Activated CD4-positive, alpha-beta T cell treated with anti-CD3 and anti-CD28 coated beads, Interleukin-2, amount 50 U/mL, for 1 hour (primary cell): ENCODE data around the gene TRIM72.
"Not testable (repeated sequence)": the region's sequence is repeated elsewhere in the genome, so short reads cannot be mapped to it uniquely, and the experiment has no call there.

Source experiments
- DNase-seq: peaks from one replicate; pipeline ENCODE4 v3.0.0-alpha.2; 2020

TRIM72 gene

DNA sequence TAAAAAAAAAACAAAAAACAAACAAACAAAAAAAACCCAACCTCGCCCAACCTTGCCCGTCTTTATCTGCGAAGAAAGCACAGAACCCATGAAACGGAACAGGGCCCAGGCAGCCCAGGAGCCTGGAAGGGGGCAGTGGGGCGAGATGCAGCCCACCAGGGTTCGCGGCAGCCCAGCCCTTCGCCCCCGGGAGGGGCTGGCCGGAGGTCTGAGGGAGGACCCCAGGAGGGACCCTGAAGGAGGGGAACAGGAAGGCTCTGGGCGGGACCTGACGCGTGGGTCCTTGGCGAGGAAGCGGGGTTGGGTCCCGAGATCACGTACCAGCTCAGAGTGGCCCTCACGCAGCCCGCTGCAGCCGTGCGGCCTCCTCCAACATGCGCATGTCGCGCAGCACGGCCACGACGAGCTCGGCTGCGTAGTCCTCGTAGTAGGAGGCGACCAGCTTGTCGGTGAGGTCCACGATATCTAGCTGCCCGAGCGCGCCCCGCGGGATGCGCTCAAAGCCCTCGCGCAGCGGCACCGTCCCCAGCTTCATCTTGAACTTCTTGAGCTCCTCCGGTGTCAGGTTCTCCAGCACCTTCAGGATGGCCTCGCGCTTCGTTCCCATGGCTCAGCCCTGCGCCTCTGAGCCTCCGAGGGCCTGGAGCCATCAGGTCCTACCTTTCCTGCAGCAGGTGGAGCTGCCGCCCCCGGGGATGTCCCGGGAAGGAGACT, 2.7 kb downstream of the TRIM72 start, which contains the start of gene PYDC1:
Gene PYDC1 (minus strand): TSS at position 714 of the 714 bp plus-strand sequence. CDS start 107 bp downstream, at position 607.
- DNase-seq: no peak

DNA sequence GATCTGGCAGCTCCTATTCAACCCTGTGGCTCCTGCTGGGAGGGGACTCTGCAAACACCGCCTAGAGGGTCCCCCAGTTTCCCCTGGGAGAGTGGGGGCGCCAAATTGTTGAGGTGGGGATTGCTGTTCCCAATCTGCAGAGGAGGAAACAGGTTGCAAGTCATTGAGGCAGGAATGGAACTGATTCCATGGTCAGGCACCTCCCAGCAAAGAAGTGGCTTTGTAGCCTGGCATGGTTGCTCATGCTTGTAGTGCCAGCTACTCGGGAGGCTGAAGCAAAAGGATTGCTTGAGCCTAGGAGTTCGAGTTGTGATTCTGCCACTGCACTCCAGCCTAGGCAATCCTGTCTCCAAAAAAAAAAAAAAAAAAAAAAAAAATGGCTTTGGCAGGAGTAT, 3.2 kb downstream of the TRIM72 start:
- no peak for DNase-seq

DNA sequence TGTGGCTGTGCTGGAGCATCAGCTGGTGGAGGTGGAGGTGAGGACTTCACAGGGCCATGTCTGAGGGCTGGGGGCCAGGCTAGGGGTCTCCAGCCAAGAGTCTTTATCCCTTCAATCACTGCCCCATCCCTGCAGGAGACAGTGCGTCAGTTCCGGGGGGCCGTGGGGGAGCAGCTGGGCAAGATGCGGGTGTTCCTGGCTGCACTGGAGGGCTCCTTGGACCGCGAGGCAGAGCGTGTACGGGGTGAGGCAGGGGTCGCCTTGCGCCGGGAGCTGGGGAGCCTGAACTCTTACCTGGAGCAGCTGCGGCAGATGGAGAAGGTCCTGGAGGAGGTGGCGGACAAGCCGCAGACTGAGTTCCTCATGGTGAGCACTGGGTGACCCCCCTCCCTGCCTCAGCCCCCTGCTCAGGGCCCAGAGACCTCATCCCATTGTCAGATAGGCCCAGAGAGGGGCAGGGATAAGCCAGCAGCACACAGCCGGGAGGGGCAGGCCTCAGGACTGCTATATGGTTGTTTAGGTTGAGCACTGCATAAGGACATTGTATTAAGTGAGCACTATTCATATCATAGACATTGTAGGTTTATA, 5.3 kb downstream of the TRIM72 start:
- DNase-seq: no peak

DNA sequence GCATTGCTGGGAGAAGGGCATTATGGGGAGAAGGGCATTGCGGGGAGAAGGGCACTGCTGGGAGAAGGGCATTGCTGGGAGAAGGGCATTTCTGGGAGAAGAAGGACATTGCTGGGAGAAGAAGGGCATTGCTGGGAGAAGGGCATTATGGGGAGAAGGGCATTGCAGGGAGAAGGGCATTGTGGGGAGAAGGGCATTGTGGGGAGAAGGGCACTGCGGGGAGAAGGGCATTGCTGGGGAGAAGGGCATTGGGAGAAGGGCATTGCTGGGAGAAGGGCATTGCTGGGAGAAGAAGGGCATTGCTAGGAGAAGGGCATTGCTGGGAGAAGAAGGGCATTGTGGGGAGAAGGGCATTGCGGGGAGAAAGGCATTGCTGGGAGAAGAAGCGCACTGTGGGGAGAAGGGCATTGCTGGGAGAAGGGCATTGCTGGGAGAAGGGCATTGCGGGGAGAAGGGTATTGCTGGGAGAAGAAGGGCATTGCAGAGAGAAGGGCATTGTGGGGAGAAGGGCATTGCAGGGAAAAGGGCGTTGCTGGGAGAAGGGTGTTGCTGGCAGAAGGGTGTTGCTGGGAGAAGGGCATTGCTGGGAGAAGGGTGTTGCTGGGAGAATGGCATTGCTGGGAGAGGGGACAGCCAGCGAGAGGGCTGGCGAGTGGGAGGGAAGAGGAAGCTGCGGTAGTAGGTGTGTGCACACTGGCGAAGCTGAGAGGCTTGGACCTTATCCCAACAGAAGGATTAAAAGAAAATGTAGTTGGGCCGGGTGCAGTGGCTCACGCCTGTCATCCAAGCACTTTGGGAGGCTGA, 7.6 kb downstream of the TRIM72 start:
- DNase-seq: no peak

DNA sequence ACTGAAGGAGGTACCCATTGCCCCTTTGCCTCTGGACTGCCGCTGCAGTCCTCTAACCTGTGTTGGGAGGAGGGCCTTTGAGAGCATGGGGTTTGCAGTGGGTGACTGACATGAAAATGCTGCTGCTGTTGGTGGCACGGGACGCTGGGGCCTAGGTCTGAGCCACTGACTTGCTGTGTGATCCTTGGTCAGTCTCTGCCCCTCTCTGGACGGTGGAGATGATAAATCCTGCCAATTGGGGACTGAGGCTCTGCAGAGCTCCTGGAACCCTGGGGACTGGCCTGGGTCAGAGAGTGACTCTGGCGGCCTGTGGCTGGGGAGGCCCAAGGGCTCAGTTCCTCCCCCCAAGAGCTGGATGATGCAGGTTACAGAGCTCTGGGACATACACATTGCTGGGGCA, 9.1 kb downstream of the TRIM72 start:
- no peak for DNase-seq

DNA sequence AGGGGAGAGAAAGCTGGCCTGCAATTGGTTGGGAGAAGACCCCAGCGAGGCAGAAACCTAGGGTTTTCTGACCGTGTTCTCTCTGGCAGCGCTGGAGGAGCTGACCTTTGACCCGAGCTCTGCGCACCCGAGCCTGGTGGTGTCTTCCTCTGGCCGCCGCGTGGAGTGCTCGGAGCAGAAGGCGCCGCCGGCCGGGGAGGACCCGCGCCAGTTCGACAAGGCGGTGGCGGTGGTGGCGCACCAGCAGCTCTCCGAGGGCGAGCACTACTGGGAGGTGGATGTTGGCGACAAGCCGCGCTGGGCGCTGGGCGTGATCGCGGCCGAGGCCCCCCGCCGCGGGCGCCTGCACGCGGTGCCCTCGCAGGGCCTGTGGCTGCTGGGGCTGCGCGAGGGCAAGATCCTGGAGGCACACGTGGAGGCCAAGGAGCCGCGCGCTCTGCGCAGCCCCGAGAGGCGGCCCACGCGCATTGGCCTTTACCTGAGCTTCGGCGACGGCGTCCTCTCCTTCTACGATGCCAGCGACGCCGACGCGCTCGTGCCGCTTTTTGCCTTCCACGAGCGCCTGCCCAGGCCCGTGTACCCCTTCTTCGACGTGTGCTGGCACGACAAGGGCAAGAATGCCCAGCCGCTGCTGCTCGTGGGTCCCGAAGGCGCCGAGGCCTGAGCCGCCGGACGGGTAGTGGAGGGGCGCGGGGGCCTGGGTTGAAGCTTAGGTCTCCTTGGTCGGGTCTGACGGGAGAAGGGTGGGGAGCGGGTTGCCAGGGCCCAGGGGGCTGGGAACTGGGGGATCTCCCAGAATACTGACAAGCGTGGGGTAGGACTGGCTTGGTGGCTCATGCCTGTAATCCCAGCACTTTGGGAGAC, 10.4 kb downstream of the TRIM72 start:
- no peak for DNase-seq

DNA sequence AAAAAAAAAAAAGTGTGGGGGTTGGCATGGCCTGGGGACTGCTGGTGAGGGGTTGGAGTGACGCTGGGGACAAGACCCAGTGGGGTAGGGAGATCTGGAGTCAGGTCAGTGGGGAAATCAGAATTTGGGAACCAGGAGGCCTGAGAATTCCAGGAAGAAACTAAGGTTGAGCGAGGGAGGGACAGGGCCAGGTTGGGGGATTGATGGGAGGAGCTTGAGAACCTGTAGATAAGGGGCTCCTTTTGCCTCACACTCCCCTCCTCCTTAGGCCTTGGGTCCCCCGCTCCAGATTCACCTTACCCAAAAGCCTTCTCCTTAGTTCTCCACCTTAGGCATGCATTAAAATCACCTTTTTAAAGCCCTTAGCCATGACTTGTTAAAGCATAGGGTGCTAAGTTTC, 11.3 kb downstream of the TRIM72 start:
- no peak for DNase-seq

DNA sequence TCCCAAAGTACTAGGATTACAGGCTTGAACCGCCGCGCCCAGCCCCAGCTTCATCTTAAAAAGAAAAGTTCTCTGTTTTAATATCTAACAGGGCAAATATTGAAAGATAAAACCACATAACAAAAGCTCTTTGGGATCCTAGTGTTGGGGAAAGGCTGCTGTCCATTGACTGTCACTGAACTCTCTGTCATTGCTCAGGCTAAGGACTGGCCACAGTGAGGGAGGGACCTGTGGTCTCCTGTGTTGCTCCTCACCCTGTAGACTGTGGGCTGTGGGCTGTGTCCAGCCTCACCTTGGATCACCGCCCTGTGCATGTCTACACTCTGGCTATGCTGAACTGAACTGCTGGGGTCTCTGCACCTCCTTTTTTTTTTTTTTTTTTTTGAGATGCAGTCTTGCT, 14.3 kb downstream of the TRIM72 start:
- no peak for DNase-seq

DNA sequence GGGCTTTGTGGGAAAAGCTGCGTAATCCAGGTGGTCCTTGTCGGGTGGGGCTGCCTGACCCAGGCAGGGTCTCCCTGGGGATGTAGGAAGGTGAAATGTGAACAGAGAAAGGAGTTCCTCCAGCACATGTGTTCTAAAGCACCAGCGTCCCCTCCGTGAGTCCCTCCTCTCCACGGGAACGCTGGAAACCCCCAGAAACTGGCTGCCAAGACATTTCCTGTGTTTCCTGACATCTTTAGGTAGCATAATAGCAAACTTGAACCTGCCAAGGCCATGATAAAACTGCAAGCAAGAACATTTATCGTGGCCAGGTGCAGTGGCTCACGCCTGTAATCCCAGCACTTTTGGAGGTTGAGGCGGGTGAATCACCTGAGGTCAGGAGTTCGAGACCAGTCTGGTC, 15.6 kb downstream of the TRIM72 start:
- no peak for DNase-seq

DNA sequence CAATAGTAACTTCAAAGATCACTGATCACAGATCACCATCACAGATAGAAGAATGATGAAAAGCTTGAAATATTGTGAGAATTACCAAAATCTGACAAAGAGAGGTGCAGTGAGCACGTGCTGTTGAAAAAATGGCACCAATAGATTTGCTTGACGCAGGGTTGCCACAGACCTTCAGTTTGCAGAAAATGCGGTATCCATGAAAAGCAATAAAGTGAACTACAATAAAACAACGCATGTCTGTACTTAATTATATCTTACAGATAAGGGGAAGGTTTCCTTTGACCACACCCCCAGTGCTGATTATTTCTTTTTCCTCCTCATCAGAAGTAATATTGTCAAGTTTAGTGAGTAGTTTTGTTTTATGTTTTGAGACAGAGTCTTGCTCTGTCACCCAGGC, 24.1 kb downstream of the TRIM72 start:
- no peak for DNase-seq

DNA sequence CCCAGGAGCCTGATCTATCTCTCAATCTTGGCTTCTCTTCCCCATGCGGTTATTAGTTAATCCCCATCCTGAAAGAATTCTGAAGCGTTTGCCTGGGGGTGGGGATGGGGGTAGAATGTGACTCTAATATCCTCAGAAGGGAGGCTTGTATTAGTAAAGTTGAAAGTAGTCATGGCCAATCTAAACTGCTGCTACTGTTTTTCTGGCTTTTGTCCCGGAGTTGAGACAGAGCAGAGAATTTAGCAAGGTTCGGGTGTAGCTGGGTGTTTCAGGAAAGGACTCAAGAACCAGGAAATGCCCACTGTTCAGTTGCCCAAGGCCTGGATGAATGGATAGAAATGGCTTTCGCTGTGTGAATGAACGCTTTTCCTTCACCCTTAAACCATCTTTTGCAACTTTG, 28.3 kb downstream of the TRIM72 start:
- no peak for DNase-seq

DNA sequence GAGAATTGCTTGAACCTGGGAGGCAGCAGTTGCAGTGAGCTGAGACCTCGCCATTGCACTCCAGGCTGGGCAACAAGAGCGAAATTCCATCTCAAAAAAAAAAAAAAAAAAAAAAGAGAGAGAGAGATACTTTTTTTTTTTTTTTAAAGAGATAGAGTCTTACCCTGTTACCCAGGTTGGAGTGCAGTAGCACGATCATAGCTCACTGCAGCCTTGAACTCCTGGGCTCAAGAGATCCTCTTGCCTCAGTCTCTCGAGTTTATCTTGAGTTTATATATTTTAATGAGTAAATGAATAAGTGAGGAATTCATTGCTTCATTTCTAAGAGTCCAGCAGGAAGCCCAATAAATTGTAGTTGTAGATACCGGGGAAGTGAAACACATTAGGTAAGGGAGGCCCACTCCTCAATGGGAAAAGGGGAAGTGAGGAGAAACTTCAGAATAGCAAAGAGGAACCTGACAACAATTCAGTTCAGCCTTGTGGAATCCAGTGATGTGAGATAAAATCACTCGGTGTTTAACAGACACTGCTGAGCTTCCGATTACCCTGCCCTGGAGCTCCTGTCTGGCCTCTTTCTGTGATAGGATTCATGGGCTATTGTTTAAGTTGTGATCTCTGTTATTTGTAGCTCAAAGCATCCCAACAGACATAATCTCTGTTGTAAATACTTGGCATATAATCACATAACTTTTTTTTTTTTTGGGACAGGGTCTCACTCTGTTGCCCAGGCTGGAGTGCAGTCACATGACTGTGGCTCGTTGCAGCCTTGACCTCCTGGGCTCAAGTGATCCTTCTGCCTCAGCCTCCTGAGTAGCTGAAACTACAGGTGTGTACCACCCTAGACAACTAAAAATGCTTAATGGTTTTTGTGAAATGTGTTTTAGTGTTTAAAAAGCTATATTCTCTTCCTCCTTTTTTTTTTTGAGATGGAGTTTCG, 30.1 kb downstream of the TRIM72 start:
- DNase-seq: no peak

DNA sequence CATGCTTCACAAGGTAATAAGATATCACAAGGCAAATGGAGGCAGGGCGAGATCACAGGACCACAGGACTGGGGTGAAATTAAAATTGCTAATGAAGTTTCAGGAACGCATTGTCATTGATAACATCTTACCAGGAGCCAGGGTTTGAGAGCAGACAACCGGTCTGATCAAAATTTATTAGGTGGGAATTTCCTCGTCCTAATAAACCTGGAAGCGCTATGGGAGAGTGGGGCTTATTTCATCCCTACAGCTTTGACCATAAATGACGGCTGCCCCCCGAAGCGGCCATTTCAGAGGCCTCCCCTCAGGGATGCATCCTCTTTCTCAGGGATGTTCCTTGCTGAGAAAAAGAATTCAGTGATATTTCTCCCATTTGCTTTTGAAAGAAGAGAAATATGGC, 31.7 kb downstream of the TRIM72 start:
- not testable (repeated sequence) for DNase-seq

DNA sequence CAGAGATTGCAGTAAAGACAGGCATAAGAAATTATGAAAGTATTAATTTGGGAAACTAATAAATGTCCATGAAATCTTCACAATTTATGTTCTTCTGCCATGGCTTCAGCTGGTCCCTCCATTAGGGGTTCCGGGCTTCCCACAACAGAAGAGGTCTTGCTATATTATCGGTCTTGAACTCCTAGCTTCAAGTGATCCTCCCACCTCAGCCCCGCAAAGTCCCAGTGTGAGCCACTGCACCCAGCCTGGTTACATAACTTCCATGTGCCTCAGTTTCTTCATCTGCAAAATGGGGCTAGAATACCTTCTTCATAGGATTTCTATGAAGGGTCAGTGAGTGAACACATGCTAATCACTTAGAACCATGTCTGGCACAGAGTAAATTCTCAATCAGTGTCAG, 32.4 kb downstream of the TRIM72 start:
- no peak for DNase-seq

DNA sequence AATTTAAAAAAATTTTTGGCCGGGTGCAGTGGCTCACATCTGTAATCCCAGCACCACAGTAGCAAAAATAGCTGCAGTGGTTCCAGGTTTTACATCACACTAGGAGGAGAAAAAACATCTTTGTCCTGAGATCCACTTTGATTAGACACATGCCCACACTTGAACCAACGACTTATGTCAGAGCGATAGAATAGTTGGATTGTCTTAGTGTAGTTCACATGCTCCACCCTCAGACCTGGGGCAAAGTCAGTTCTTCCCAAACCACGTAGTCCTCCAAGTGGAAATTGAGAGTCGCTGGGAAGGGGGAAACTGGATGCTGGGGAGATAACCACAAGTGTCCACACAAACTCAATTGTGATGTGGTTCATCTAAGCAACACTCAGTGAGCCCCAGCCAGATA, 34.4 kb downstream of the TRIM72 start:
- DNase-seq: no peak

DNA sequence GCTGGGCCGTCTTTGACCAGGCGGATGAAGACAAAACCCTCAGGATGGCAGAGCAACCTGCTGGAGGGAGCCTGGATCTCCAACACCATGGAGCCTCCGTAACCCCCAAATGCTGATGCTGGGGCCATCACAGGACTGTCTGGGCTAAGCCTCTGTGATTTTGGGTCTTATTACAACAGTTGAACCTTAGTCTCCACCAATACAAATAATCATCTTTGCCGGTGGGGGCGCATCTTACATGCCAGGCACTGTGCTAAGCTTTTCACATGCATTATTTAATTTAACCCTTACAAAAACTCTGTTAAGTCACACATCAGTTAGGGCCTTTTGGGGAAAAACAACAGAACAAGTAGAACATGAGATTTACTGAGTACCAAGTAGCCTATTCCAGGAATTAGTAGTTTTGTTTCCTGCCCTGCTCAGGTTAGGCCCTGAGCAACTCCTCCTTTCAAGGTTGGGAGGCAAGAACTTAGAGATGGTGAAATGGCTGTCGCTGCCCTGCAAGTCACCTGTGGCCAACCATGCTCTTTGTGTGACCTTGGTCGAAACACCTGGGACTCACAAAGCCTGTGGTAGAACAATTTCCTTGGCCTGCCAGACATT, 37.0 kb downstream of the TRIM72 start:
- DNase-seq: no peak

DNA sequence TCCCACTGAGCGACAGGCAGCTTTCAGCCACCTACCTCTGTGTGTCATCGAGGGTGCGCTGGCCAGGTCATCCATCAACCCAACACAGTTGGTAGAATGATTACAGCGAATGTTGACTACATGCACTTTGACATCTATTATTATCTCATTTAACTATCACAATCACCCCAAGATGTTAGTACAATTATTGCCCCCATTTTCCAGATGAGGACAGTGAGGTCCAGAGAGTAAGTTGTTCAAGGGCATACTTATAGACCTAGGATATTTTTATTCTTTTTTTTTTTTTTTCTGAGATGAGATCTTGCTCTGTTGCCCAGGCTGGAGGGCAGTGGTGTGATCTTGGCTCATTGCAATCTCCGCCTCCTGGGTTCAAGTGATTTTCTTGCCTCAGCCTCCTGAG, 37.5 kb downstream of the TRIM72 start:
- DNase-seq: no peak

DNA sequence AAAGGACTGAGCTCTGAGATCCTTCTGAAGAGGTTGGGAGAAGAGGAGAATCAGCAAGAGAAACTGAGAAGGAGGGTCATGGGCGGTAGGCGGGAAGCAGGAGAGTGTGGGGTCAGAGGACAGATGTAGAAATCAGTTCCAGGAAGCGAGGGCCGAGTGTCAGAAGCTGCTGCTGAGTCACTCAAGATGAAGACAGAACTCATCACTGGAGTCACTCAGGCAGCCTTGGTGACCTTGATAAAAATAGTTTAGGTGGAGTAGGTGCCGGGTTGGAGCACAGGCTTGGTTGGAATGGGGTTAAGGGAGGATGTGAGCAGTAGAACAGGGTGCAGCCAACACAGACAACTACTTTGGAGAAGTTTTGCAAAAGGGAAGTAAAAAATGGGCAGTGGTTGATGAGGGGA, 39.7 kb downstream of the TRIM72 start:
- no peak for DNase-seq

DNA sequence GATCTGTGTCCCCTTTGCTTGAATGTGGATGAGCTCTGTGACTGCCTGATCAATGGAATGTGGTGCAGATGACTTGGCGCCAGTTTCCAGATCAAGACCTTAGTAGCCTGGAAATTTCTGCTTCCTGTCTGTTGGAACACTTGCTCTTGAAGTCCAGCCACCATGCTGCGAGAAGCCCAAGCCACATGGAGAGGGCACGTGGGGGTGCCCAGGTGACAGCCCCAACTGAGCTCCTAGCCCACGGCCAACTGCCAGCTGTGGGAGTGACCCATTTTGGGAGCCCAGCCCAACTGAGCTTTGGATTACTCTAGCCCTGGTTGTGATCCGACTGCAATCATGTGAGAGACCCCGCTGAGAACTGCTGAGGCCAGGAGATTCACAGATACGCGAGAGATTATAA, 42.5 kb downstream of the TRIM72 start:
- no peak for DNase-seq

DNA sequence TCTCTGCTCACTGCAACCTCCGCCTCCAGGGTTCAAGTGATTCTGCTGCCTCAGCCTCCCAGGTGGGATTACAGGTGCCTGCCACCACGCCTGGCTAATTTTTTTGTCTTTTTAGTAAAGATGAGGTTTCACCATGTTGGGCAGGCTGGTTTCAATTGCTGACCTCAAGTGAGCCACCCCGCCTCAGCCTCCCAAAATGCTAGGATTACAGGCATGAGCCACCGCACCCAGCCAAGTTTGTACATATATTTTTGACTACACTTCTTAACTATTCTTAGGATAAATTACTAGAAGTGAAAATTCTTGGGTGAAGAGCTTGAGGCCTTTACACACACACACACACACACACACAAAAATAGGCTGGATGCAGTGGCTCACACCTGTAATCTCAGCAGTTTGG, 44.4 kb downstream of the TRIM72 start:
- no peak for DNase-seq

DNA sequence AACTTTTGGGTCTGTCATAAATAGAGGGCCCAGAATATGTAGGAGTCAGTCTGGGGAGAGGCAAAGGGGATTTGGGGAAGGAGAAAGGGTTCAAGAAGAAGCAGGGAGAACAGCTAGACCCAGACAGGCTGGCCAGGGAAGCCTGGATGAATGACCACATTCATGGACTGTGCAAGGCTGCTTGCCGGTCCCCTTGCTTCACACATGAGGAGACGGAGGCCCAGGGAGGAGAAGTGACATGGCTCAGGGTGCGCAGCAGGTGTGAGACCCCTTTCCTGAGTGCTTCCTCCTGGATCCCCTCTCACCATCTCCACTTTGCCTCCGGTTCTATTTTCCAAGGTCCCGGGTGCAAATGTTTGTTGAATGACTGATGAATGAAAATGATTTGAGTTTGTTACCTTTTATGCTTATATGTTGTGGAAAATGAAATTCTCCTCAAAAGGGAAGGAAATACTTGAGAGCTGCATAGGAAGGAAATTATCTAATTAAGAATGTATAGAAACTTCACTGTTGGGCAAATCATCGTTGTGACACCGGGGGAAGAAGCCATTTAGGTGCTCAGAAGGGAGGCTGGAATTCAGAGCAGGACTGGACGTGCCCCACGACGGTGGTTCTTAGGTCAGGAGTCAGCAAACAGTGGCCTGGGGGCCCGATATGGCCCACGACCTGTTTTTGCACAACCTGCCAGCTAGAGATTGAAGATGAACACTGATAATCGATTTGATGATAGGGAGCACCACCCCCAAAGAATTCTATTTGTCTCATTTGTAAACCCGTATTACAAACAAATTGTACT, 46.4 kb downstream of the TRIM72 start:
- no peak for DNase-seq
